ENCODE results near the gene ACAP2. TPM values are rescaled to one million over a fixed set of nuclear protein-coding genes. Genes with fewer than 3 reads are reported as not detected.
"Not testable (repeated sequence)": the region's sequence is repeated elsewhere in the genome, so short reads cannot be mapped to it uniquely, and the experiment has no call there.

The ACAP2 gene, protein sequence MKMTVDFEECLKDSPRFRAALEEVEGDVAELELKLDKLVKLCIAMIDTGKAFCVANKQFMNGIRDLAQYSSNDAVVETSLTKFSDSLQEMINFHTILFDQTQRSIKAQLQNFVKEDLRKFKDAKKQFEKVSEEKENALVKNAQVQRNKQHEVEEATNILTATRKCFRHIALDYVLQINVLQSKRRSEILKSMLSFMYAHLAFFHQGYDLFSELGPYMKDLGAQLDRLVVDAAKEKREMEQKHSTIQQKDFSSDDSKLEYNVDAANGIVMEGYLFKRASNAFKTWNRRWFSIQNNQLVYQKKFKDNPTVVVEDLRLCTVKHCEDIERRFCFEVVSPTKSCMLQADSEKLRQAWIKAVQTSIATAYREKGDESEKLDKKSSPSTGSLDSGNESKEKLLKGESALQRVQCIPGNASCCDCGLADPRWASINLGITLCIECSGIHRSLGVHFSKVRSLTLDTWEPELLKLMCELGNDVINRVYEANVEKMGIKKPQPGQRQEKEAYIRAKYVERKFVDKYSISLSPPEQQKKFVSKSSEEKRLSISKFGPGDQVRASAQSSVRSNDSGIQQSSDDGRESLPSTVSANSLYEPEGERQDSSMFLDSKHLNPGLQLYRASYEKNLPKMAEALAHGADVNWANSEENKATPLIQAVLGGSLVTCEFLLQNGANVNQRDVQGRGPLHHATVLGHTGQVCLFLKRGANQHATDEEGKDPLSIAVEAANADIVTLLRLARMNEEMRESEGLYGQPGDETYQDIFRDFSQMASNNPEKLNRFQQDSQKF
- total RNA-seq: 38.3 and 39.0 TPM in 2 replicates

DNA sequence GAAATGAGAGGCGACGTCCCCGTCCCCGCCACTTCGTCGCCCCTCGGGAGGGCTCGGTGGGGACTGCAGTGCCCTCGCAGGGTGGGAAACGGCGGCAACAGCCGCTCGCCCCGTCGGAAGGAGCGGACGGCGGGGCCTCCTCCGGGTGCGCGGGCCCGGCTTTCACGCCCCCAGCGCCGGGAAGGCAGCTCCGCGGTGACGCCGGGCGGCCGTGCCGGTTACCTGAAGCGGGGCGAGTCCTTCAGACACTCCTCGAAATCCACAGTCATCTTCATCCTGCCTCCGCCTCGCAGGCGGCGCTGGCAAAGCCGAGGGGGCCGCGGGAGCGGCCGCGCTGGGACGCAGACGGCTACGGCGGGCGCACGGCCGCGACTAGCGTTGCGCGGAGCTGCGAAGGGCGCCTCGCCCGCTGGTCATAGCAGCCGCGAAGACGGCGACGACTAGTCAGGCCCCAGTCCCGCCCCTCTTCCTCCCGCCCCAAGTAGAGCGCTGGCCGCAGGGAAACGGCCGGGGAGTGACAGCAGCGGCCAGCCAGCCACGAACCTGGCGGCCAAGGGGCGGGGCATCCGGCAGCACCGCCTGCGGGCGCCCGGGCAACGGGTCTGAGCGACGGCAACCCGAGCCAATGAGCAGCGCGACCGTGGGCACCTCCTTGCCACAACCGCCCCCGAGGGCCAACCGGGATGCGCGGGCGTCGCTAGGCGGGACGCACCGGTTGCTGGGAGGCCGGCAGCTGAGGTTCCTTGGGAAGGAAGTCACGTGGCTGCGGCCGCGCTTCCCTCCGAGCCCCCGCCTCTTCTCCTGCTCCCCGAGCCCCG, at the start of gene ACAP2:
Gene ACAP2 (minus strand): TSS at position 448 of the 818 bp plus-strand sequence. CDS start 173 bp downstream, at position 275.
- H3K36me3 ChIP-seq (ENCODE audit: control insufficient read depth, insufficient read depth, low read length): no peaks in the 10 kb centered on the region
- peak; percentile 95 for DNase-seq (ENCODE audit: low read depth)
- TF ChIP-seq, protein P1, sequence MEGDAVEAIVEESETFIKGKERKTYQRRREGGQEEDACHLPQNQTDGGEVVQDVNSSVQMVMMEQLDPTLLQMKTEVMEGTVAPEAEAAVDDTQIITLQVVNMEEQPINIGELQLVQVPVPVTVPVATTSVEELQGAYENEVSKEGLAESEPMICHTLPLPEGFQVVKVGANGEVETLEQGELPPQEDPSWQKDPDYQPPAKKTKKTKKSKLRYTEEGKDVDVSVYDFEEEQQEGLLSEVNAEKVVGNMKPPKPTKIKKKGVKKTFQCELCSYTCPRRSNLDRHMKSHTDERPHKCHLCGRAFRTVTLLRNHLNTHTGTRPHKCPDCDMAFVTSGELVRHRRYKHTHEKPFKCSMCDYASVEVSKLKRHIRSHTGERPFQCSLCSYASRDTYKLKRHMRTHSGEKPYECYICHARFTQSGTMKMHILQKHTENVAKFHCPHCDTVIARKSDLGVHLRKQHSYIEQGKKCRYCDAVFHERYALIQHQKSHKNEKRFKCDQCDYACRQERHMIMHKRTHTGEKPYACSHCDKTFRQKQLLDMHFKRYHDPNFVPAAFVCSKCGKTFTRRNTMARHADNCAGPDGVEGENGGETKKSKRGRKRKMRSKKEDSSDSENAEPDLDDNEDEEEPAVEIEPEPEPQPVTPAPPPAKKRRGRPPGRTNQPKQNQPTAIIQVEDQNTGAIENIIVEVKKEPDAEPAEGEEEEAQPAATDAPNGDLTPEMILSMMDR (IDR thresholded peaks at IDR 0.05; ENCODE audit: insufficient read depth, low read length, poor library complexity, severe bottlenecking): no peak
- H3K4me3 ChIP-seq (ENCODE audit: low read depth, low read length): peak within 1 kb of the TSS; percentile 67
- H3K27me3 ChIP-seq (ENCODE audit: control insufficient read depth, insufficient read depth, low read length): no peaks in the 10 kb centered on the region

DNA sequence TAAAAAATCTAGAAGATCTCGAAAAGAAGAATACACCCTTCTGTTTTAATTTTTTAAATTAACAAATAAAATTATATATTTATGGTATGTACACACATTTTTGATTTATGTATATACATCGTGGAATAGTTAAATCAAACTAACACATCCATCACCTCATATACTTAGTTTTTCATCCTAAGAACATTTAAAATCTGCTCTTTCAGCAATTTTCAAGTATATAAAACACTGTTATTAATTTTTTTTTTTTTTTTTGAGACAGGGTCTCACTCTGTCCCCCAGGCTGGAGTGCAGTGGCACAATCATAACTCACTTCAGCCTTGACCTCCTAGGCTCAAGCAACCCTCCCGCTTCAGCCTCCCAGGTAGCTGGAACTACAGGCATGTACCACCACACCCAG, 32.8 kb upstream of the ACAP2 start:
- H3K4me3 ChIP-seq (ENCODE audit: low read depth, low read length): no peak overlapping the region
- no peak for DNase-seq (ENCODE audit: low read depth)
- TF ChIP-seq, protein P1 (IDR thresholded peaks at IDR 0.05; ENCODE audit: insufficient read depth, low read length, poor library complexity, severe bottlenecking): no peak
- H3K27me3 ChIP-seq (ENCODE audit: control insufficient read depth, insufficient read depth, low read length): no peaks in the 10 kb centered on the region
- H3K36me3 ChIP-seq (ENCODE audit: control insufficient read depth, insufficient read depth, low read length): no peaks in the 10 kb centered on the region

DNA sequence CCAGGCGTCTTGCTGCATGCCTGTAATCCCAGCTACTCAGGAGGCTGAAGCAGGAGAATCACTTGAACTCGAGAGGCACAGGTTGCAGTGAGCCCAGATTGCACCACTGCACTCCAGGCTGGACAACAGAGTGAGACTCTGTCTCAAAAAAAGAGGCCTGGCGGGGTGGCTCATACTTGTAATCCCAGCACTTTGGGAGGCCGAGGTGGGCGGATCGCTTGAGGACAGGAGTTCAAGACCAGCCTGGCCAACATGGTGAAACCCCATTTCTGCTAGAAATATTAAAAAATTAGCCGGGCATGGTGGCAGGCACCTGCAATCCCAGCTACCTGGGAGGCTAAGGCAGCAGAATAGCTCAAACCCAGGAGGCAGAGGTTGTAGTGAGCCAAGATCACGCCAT, 32.3 kb upstream of the ACAP2 start:
- not testable (repeated sequence) for H3K27me3 ChIP-seq (ENCODE audit: control insufficient read depth, insufficient read depth, low read length)

DNA sequence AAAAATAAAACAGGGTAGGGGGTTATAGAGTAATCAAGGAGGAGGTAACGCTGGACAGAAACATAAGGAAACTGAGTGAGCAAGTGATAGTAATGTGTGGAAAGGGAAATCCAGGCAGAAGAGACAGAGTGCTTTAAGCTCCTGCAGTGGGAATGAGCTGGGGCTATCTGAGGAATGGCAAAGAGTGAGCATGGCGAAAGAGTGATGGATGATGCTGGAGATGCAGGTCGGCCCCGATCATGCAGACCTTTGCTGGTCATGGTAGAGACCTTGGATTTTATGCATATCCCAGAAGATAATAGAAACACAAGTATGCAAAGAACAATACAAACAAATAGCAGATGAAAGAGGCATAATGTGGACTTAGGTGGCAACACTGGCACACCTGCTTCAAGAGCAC, 26.0 kb upstream of the ACAP2 start:
- TF ChIP-seq, protein P1 (IDR thresholded peaks at IDR 0.05; ENCODE audit: insufficient read depth, low read length, poor library complexity, severe bottlenecking): no peak
- H3K4me3 ChIP-seq (ENCODE audit: low read depth, low read length): no peak overlapping the region
- no peak for DNase-seq (ENCODE audit: low read depth)
- H3K27me3 ChIP-seq (ENCODE audit: control insufficient read depth, insufficient read depth, low read length): no peaks in the 10 kb centered on the region
- H3K36me3 ChIP-seq (ENCODE audit: control insufficient read depth, insufficient read depth, low read length): no peaks in the 10 kb centered on the region

More for the DNA sequence above, 32.3 kb upstream of the ACAP2 start:
- not testable (repeated sequence) for H3K4me3 ChIP-seq (ENCODE audit: low read depth, low read length); H3K36me3 ChIP-seq (ENCODE audit: control insufficient read depth, insufficient read depth, low read length); DNase-seq (ENCODE audit: low read depth)

DNA sequence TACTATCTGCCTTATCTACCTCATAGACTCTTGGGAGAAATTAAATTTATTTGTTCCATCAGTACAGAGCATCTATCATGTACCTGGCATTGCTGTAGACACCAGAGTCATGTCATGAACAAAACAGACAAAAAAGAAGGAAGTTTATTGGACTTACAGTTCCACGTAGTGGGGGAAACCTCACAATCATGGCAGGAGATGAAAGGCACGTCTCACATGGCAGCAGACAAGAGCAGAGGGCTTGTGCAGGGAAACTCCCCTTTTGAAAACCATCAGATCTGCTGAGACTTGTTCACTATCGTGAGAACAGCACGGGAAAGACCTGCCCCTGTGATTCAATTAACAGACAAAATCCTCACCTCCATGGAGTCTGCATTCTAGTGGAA, 25.6 kb upstream of the ACAP2 start:
- DNase-seq (ENCODE audit: low read depth): no peak
- Histone ChIP-seq H3K36me3 (ENCODE audit: control insufficient read depth, insufficient read depth, low read length) (no peaks in the 10 kb centered on the region), H3K27me3 (ENCODE audit: control insufficient read depth, insufficient read depth, low read length) (no peaks in the 10 kb centered on the region), H3K4me3 (ENCODE audit: low read depth, low read length) (no peak overlapping the region)
- TF ChIP-seq, protein P1 (IDR thresholded peaks at IDR 0.05; ENCODE audit: insufficient read depth, low read length, poor library complexity, severe bottlenecking): no peak

Data from kidney epithelial cell (primary cell).